ENCODE measurements around the gene SLC22A23.
A peak's percentile ranks its signal among the peaks of the same experiment; 100 is the strongest.

Gene SLC22A23

DNA sequence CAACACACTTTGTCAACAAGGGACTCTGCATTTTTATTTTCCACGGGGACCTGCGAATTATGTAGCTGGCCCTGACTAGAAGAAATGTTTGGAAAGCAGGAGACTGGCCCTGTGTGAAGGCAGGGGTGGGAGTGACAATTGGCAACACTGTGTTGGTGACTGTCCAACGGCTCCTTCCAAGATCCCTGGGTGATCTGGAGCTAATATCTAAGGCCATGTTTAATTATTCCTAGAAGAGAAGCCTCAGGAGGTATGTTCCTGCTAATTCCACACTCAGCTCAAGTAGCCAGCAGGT is 13.7 kb downstream of the SLC22A23 start:
- no peak for DNase-seq (ENCODE audit: low spot score)

DNA sequence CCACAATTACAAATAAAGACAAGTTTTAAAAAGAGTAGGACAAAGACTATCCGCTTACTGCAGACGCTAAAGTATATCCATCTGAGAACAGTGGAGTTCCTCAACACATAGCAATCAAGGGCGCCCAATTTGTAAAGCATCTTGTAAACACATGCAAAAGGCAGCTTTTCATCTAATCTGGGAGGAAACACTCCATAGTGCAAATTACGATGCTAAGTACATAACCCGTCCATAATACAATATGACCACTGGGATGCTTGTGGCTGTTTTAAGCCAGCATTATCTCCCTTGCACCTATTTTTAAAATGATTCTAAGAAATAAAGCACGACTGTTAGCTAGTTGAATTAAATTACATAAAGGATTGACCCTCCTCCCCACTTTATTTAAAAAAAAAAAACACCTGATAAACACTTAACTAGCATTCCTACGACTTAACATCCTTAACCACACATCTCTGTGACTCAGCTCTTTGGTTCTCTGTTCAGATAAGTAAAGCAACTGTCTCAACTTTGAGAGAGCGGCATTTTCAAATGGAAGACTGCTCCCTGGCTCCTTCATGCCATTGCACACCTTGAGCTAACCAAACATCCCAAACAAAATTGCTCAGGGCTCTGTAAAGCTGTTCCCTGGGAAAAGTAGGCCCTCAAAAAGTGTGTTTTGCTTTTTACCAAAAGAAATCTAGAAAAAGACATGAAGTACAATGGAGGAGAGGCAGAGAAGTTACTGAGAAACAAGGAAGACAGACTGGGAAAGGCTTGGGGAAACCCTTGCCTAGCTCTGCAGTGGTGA is 14.2 kb downstream of the SLC22A23 start:
- DNase-seq (ENCODE audit: low spot score): no peak

DNA sequence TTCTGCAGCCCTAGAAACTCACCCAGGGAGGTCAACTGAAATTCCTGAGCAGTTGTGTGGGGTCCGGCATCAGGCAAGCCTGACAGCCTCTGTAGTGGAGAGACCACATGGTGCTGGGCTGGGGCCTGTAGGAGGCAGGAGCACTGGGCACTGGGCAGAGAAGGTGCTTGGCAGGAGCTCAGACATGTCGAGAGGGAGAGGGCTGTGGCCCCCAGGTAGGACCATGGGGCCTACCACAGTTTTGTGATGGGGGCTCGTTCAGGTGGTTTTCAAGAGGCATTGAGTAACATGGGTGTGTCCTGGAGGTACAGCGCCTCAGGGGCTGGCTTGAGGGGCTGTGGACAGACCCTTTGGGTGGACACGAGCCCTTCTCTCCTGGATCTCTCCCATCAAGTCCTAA is 15.9 kb downstream of the SLC22A23 start:
- no peak for DNase-seq (ENCODE audit: low spot score)

DNA sequence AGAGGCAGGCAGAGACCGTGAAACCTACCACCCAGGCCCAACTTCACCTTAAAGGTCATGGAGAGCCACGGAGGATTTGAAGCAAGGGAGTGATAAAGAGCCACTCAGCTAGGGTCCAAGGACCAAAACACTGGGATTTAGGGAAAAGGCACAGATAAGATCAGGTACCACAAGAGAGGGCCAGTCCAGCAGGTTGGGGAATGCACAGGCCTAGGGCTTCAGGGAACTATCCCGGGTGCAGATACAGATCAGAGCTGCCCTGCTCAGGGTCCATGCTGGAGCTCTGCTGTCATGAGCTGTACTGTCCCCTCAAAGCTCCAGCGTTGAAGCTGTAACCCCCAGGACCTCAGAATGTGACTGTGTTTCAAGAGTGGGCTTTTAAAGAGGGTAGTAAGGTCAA is 16.9 kb downstream of the SLC22A23 start:
- DNase-seq (ENCODE audit: low spot score): no peak

DNA sequence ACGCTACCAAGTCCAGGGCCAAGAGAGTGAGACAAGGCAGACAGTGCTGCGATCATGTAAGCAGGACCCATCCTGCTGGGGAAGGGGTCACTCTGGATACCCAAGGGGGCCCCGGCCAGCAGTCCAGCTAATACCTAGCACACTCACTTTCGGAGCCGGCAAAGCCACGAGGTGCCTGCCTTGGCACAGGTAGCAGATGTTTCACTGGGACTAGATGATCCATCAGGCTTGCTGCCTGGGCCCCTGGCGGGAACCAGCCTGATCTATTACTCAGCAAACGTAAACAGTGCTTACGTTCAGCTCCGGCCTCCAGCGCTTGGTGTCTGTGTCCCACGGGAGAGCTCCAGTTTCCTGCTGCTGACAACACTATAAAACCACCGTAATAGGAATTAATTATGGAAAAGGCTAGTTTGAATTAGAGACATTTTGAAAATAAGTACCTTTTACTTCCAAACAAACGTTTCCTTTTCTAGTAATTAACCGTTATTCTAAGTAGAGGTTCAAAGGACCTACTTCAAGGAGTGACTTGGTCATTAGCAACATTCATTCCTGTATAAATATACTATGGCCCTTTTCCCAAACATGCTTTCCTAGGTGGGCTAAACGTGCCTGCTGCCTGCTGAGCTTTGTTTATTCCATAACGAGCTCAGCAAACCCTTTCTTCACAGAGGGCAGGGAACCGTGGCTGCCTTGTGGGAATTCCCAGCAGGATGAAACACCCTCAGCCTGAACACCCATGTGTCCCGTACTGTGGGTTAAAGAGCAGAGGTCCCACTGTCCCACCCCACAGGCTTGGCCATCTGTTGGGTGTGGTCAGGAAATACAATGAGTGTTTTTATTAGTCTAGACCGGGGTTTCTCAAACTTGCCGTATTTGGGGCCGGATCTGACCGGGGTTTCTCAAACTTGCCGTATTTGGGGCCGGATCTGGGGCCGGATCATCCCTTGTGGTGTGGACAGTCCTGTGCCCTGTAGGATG is 18.4 kb downstream of the SLC22A23 start:
- no peak for DNase-seq (ENCODE audit: low spot score)

DNA sequence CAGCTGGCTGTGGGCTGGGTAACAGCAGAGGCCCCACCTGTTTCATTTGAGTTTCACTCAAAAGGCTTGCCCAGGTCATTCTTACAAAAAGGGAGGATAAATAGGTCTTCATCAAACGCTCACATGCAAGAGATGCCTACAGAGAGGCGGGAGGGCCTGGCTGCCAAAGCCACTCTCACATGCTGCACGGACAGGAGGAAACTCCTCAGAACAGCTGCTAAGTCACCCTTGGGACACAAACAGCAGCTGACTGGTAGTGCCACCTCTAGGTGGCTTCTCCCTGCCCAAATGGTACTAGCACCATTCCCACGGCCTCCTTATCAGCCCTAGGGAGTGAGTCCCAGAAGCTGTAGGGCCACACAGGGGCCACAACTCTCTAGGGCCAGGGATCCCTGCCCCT is 23.8 kb downstream of the SLC22A23 start:
- no peak for DNase-seq (ENCODE audit: low spot score)

DNA sequence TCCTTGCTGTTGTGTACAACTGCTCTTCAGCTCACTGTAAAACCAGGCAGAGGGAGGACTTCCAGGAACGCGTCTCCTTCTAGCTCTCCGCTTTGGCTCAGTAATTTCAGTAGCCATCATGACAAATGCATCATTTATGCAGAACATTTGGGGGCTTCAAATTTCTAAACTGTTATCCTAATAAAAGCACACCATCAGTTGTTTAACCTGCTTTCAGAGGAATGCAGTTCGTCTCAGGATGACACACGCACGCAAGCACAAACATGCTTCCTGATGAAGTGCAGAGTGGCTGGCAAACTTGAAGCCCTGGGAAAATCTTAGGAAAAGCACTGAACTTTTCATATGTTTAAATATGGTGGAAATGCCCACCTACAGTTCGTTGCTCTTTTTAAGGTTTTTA is 24.4 kb downstream of the SLC22A23 start:
- DNase-seq (ENCODE audit: low spot score): no peak

DNA sequence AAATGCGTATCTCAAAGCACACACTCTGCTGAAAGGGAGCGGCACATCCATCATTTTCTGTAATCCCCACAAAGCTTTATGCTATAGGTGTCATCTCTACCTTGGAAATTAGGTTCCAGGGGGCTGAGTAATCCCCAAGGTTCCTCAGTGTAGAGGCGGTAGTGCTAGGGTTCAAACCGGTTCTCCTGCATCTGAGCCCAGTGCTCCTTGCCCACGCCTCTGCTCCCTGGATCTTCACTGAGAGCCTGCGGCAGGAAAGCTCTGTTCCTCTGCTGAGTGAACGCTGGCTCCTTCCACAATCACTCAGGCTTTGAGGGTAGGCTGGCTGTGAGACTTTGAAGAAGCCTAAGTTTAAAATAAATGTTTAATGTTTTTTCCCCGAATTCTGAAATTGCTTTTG is 24.9 kb downstream of the SLC22A23 start:
- peak; percentile 73 for DNase-seq (ENCODE audit: low spot score)

DNA sequence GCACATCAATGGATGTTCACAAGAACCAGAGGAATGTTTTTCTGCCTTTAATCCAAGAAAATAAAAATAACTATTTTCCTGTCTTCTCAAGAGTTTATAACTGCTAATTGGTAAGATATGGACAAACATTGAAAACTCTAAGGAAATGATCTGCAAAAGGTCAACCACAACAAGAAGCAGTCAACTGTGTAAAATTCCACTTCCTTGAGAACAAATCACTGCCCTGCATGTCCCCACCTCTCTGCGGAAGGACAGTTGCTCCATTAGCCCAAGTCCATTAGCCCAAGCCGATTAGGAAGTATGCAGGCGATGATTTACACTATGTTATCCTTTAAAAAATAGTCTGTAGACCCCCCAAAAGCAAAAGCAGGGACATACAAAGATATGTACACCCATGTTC is 27.6 kb downstream of the SLC22A23 start:
- no peak for DNase-seq (ENCODE audit: low spot score)

DNA sequence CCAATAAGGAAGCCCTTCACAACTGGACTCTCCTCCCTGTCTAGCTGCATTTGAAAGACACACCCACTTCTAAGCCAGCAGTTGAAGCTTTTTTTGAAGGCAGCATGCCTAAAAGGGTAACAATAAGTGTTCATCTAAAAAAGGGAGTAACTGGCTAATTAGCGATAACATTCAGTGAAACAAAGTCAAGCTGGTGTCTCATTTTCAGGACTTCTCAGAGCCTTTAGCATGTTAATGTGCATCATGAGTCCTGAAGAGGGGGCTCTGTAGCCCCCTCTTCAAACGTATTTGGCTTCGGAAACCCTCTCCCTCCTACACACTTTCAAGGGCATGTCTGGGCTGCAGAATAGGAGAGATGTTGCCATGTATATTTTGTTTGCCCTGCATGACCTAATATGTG is 28.1 kb downstream of the SLC22A23 start:
- DNase-seq (ENCODE audit: low spot score): no peak

DNA sequence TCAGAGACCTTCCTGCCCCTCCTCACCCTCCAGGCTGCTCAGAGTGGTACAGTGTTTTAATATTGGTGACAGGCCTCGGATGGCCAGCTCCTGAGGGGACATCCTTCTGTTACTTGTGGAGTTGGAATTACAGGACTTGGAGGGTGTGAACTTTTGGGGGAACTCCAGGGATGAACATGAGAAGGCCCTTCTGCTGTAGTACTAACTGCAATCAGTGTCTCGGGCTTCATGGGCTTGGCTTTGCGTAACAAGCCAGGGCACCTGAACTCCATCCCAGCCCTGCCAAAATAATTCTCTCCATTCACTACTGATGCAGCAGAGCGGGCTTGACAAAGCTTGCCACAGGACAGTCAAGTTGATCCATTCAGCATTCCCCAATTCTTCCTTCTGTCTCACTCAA is 28.6 kb downstream of the SLC22A23 start:
- no peak for DNase-seq (ENCODE audit: low spot score)

DNA sequence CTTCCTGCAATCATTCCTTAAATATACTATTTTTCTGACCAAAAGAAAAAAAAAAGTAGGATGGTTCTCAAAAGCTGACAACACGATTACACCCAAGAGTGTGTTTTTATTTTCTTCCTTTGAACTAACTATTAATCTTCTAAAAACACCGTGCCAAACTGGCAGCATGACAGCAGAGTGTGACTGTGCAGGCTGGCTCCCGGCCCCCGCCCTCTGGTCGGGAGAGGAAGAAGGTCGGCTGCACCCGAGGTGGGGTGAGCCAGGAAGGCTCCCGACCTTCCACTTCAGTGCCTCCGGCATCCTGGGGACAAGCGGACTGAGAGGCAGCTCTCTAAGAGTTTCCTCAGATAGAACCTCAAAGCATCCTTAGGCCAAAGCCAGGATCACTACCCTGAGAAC is 29.2 kb downstream of the SLC22A23 start:
- no peak for DNase-seq (ENCODE audit: low spot score)

DNA sequence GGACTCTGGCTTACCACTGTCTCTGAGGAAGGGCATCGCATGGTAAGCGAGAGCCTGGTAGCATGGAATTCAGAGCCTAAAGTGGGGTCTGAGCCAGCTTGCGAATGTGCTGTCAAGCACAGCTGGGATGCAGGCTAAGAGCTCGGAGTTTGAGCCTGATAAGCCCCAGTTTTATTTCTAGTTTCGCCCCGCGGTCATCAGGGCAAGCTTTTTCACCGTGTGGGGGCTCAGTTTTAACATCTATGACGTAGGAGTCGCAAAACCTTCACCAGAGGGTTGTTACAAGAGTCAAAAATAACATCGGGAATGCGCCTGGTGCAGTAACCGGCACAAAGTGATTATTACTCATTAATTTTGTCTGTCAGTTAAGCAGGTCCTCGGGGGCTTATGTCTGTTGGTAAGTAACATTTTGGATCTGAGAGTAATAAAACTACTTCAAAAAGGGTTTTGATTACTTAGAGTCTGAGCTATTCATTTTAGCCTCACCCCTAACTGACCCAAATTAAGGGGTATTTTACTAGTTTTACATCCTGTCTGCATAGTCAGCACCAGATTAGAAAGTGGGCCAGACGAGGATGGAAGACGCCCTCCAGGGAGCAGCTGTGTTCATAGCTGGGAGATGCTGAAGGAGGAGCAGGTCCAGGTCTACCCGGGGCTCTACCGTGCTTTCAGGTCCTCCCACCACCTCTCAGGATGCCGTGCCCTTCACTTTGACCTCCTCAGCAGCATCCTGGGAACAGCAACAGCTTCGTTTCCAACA is 29.7 kb downstream of the SLC22A23 start:
- DNase-seq (ENCODE audit: low spot score): no peak

DNA sequence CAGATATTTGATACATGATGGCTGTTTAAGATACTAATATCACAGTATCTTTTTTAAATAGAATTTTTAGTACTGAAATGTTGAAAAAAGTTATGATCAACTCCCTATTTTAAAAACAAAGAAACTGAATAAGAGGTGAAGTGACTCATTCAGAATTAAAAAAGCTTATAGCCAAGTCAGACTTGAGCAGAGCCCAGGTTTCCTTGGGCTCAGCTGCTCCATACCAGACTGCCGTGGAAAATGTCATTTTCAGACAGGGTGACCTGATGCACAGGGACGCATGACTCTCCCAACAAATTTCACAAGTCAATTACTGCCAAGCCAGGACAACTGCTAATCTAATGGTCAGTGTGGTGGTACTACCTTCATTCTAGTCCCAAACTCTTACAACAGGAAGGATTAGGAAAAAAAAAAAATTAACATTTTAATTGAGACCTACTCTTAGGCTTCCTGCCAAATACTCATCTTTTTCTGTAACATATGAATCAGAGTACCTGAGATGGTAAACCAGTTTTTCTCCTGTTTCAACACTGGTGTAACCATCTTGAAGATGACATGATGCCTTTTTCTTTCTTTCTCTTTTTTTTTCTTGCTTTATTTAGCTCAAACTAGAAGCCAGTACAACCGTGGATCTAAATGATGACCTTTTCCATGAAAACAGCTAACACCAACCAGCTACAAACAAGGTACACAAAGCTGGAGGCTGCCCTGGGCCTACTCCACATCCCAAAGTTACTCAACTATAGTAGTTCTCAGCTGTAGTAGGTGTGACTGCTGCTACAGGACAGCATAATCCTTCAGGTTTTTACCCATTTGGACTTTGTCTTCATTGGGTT is 30.5 kb downstream of the SLC22A23 start:
- DNase-seq (ENCODE audit: low spot score): no peak

DNA sequence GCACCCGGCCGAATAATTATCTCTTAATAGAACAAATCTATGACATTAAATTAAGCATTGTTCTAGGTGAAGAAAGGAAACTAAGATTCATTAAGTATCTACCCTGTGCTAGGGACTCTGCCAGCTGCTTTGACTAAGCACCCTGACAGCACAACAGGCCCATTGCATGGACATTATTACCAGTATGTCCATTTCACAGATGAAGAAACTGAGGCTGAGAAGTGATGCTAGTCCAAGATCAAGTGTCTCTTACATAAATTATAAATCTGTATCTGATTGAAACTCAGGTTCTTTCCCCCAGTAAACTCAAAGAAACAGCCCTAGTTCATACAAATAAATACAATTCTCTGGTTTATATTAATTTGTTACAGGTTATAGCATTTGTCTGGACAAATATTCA is 31.3 kb downstream of the SLC22A23 start:
- DNase-seq (ENCODE audit: low spot score): no peak

DNA sequence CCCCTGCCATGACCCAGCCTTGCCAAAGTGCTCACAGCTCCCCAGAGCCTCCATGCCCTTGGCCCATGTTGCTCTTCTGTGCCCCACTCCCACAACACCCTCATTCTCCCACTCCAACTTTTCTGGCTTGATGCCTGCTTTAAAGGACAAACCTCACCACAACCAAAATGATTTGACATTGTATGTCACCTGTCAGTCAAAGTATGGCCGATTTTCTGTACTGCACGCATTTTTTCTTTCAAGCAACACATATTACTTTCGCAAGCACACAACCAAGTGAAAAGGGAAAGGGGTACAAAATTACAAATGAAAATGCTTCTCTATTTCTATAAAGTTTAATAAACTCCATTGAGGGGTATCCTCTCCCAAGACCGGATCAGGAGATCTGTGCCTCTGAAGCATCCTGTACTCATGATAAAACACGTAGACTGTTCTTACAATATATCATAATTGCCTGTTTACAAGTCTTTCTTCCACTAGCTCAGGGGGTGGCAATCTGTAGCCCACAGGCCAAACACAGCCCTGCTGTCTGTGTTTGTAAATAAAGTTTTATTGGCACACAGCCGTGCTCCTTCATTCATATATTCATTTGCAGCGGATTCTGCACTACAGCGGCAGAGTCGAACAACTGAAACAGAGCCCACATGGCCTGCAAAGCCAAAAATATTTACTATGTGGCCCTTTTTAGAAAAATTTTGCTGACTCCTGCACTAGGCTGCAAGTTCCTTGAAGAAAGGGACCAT is 32.5 kb downstream of the SLC22A23 start:
- no peak for DNase-seq (ENCODE audit: low spot score)

DNA sequence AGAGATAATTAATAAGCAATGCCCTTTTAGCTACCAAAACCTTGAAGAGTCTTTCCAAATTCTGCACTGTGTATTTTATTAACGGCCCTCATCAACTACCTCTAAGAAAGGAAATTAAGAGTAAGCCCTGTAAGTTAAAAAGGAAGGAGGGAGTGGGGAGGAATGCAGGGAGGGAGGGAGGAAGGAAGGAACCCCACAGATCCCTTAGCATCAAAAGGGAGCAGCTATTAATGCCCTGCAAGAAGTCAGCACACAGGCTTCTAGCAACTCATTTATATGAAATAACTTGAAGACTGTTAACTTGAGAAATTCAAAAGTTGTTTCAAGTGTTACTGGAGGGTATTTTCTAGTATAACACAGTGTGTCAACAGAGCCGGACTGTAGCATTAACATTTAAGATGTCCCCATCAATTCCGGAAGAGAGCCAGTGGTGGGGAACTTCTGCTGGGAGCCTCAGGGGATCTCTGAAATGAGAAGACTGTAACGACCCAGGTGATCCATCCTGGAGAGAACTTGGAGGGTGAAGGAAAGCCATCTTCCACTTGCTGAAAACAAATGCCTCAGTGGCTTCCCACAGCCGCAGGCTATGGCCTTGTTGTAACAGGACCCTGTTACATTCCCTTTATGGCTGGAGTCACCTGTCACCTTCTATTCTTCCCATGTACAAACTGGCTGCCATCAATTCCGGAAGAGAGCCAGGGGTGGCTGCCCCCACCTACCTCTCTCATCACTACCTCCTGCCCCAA is 33.2 kb downstream of the SLC22A23 start:
- no peak for DNase-seq (ENCODE audit: low spot score)

DNA sequence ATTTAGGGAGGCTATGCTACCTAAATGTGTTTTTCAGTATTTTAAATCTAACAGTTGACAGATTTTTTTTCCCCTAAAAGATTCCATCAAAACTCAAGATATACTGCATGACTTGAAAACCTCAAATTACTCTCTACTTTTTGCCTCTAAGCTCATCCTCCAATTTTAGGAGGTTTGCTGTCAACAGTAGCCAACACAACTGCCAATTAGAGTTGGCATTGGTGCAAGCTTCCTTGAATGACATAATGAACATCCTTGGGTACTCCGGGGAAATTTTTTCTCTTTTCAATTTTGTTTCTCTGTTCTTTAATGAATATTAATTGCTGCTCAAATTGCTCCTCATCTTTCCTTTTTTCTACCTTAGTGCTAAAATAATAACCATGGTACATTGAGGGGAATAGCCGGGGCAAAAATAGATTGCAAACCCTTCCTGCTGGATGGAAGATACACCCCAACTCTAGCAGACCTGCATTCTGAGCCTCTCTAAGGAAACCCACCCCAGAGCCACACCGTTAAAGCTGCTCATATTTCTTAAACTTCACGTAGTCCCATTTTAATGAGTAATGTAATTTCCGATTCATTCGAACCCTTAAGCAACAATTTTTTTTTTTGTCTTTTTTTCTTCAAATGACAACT is 34.3 kb downstream of the SLC22A23 start:
- no peak for DNase-seq (ENCODE audit: low spot score)

DNA sequence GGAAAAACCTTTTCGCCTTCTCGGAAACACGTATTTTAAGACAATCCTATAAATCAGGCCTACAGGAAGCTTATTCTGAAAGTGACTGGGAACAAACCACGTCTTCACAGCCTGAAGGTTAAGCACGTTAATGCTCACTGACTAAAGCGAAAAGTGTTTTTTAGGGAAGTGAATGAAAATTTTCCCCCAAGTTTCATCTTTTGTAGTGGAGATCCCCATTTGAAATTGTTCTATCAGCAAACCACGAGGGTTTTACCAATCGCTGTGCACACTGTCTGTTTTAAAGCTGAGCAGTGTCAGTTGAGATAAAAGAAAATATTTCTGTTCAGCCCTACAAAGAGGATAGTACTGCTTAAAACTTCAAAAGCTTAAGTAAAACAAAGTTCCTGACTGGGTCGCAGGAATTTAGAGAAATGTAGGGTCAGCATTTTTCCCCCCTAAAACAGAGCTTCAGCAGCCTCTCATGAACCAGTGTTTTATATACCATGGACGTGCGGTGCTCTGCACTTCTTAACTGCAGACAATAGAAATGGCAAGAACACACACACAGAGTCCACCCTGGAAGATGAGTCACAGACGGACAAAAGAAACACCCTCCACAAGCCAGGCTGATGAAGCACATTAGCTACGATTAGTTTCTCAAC is 34.9 kb downstream of the SLC22A23 start:
- no peak for DNase-seq (ENCODE audit: low spot score)
